HEK293 (cell line): ENCODE results near the gene LRBA.

Source experiments
- CTCF ChIA-PET: fragments of 350-600 bp; formaldehyde crosslinking; extraction: SDS; loops from one replicate; lab custom pipeline; 2021; ENCODE audit warnings: antibody characterized with exemption; lab: Yijun Ruan, JAX
- POLR2A ChIA-PET: fragments of 300-600 bp; formaldehyde crosslinking; extraction: SDS; loops from one replicate; lab custom pipeline; 2020; ENCODE audit warnings: antibody characterized with exemption, inconsistent platforms; lab: Yijun Ruan, JAX
- H3K27ac ChIP-seq: fragments of 200-500 bp; sonication (Bioruptor generic); 2 replicates; pipeline ENCODE4 v1.5.1; 2014; ENCODE audit warnings: low read depth, low read length, control low read depth, inconsistent platforms; ENCODE audit errors: extremely low read depth
- H3K36me3 ChIP-seq, 2 experiments: fragments of 200-500 bp in 1 of 2; sonication (Bioruptor generic) in 1 of 2; 1 replicate in 1 of 2; 2 replicates in 1 of 2; pipeline ENCODE4 v1.5.1; 2014 to 2017; ENCODE audit warnings: inconsistent platforms in 2 of 2, low read length in 2 of 2; ENCODE audit not compliant: control insufficient read depth in 2 of 2, insufficient read depth in 1 of 2
- H3K4me1 ChIP-seq: fragments of 200-500 bp; sonication (Bioruptor generic); 2 replicates; pipeline ENCODE4 v1.5.1; 2014; ENCODE audit warnings: mild to moderate bottlenecking, low read length, inconsistent platforms; ENCODE audit not compliant: control insufficient read depth, insufficient read depth
- H3K4me3 ChIP-seq: 2 replicates; pipeline ENCODE4 v1.5.1; 2011; ENCODE audit warnings: low read depth, mild to moderate bottlenecking, control low read depth, low read length, moderate library complexity
- H3K9me3 ChIP-seq: fragments of 200-500 bp; sonication (Bioruptor generic); 2 replicates; pipeline ENCODE4 v1.5.1; 2014; ENCODE audit warnings: low read depth, low read length, inconsistent platforms; ENCODE audit not compliant: control insufficient read depth, insufficient read depth
- BCL6B ChIP-seq: fragments of 450-650 bp; formaldehyde crosslinking; IDR thresholded peaks from 2 replicates; pipeline ENCODE4 v1.5.1; 2017; ENCODE audit warnings: missing biosample characterization, missing genetic modification characterization
- GLIS1 ChIP-seq: fragments of 450-650 bp; formaldehyde crosslinking; IDR thresholded peaks from 2 replicates; pipeline ENCODE4 v1.5.1; 2016; ENCODE audit warnings: missing biosample characterization, missing genetic modification characterization
- KLF8 ChIP-seq: fragments of 450-650 bp; formaldehyde crosslinking; IDR thresholded peaks from 2 replicates; pipeline ENCODE4 v1.5.1; 2016; ENCODE audit warnings: missing biosample characterization, missing genetic modification characterization
- REPIN1 ChIP-seq: fragments of 450-650 bp; formaldehyde crosslinking; IDR thresholded peaks from 2 replicates; pipeline ENCODE4 v1.5.1; 2017; ENCODE audit warnings: missing biosample characterization, missing genetic modification characterization, low read depth
- SALL2 ChIP-seq: fragments of 450-650 bp; formaldehyde crosslinking; IDR thresholded peaks from 2 replicates; pipeline ENCODE4 v1.5.0; 2017; ENCODE audit warnings: missing biosample characterization, mild to moderate bottlenecking, missing genetic modification characterization, borderline replicate concordance
- SETDB1 ChIP-seq: IDR thresholded peaks from one replicate; pipeline ENCODE4 v1.6.1; 2017; ENCODE audit warnings: mild to moderate bottlenecking, low read length, moderate library complexity, mixed read lengths; ENCODE audit not compliant: insufficient read length
- ZNF202 ChIP-seq: fragments of 450-650 bp; formaldehyde crosslinking; IDR thresholded peaks from 2 replicates; pipeline ENCODE4 v1.5.1; 2016; ENCODE audit warnings: missing biosample characterization, missing genetic modification characterization, borderline replicate concordance
- ZNF292 ChIP-seq: fragments of 450-650 bp; formaldehyde crosslinking; IDR thresholded peaks from 2 replicates; pipeline ENCODE4 v1.5.1; 2016; ENCODE audit warnings: low read depth, missing biosample characterization, missing genetic modification characterization, borderline replicate concordance
- ZNF350 ChIP-seq: fragments of 450-650 bp; formaldehyde crosslinking; IDR thresholded peaks from 2 replicates; pipeline ENCODE4 v1.5.0; 2017; ENCODE audit warnings: missing biosample characterization, mild to moderate bottlenecking, missing genetic modification characterization
- TF ChIP-seq, protein P1 (sequence below): fragments of 450-650 bp; formaldehyde crosslinking; IDR thresholded peaks from 2 replicates; pipeline ENCODE4 v1.5.1; 2016; ENCODE audit warnings: missing biosample characterization, missing genetic modification characterization
- TF ChIP-seq, protein P2 (sequence below): fragments of 450-650 bp; IDR thresholded peaks from 2 replicates; pipeline ENCODE4 v1.5.1; 2018; ENCODE audit warnings: missing biosample characterization, mild to moderate bottlenecking, missing genetic modification characterization
- TF ChIP-seq, protein P3 (sequence below): fragments of 450-650 bp; formaldehyde crosslinking; IDR thresholded peaks from 2 replicates; pipeline ENCODE4 v1.5.0; 2017; ENCODE audit warnings: missing biosample characterization, missing genetic modification characterization, borderline replicate concordance
- TF ChIP-seq, protein P4 (sequence below): fragments of 450-650 bp; formaldehyde crosslinking; IDR thresholded peaks from 2 replicates; pipeline ENCODE4 v1.5.1; 2016; ENCODE audit warnings: missing biosample characterization, missing genetic modification characterization
- TF ChIP-seq, protein P5 (sequence below): fragments of 450-650 bp; formaldehyde crosslinking; IDR thresholded peaks from 2 replicates; pipeline ENCODE4 v1.5.1; 2017; ENCODE audit warnings: missing biosample characterization, mild to moderate bottlenecking, missing genetic modification characterization, moderate library complexity

LRBA gene

GRCh38 chr4:150739591-150739990 lies 275.5 kb downstream of the LRBA start (continued):
- TF ChIP-seq, protein P1, sequence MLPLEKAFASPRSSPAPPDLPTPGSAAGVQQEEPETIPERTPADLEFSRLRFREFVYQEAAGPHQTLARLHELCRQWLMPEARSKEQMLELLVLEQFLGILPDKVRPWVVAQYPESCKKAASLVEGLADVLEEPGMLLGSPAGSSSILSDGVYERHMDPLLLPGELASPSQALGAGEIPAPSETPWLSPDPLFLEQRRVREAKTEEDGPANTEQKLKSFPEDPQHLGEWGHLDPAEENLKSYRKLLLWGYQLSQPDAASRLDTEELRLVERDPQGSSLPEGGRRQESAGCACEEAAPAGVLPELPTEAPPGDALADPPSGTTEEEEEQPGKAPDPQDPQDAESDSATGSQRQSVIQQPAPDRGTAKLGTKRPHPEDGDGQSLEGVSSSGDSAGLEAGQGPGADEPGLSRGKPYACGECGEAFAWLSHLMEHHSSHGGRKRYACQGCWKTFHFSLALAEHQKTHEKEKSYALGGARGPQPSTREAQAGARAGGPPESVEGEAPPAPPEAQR (tag by site-specific recombination): no peak

DNA sequence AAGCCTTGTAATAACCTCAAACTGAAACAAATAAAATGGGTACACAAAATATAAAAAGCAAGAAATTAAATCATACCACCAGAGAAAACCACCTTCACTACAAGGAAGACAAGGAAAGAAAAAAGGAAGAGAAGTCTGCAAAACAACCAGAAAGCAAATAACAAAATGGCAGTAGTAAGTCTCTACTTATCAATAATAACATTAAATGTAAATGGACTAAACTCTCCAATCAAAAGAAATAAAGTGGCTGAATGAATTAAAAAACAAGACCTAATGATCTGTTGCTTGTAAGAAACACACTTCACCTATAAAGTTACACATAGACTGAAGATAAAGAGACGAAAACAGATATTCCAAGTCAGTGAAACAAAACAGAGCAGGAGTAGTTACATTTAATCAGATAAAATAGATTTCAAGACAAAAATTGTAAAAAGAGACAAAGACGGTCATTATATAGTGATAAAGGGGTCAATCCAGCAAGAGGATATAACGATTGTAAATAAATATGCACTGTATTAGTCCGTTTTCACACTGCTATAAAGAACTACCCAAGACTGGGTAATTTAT lies 289.0 kb downstream of the LRBA start:
- ChIA-PET CTCF (no interaction called here), POLR2A (no interaction called here)
- no peaks in the 10 kb centered on the region for H3K4me1 ChIP-seq
- H3K27ac ChIP-seq: no peak overlapping the region
- no peaks in the 10 kb centered on the region for H3K9me3 ChIP-seq
- no peak overlapping the region for H3K4me3 ChIP-seq
- H3K36me3 ChIP-seq: peaks cover 0 to 3% of the 10 kb centered on the region in 2 experiments; a peak in 1 of 3 replicates
- TF ChIP-seq SETDB1: peak; percentile 52
- TF ChIP-seq, protein P2, sequence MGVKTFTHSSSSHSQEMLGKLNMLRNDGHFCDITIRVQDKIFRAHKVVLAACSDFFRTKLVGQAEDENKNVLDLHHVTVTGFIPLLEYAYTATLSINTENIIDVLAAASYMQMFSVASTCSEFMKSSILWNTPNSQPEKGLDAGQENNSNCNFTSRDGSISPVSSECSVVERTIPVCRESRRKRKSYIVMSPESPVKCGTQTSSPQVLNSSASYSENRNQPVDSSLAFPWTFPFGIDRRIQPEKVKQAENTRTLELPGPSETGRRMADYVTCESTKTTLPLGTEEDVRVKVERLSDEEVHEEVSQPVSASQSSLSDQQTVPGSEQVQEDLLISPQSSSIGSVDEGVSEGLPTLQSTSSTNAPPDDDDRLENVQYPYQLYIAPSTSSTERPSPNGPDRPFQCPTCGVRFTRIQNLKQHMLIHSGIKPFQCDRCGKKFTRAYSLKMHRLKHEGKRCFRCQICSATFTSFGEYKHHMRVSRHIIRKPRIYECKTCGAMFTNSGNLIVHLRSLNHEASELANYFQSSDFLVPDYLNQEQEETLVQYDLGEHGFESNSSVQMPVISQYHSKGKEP (tag by site-specific recombination): no peak

- POLR2A ChIA-PET: no interaction called here
- CTCF ChIA-PET: interaction anchor here (0.6 to 0.9 kb wide), 2 partner anchors 143 to 145 kb away, joined by 3 read pairs; no protein-coding TSS in a partner anchor
- no peaks in the 10 kb centered on the region for H3K36me3 ChIP-seq
- TF ChIP-seq ZNF202 (no peak), GLIS1 (tag by site-specific recombination) (peak; percentile 81)
- TF ChIP-seq, protein P3, sequence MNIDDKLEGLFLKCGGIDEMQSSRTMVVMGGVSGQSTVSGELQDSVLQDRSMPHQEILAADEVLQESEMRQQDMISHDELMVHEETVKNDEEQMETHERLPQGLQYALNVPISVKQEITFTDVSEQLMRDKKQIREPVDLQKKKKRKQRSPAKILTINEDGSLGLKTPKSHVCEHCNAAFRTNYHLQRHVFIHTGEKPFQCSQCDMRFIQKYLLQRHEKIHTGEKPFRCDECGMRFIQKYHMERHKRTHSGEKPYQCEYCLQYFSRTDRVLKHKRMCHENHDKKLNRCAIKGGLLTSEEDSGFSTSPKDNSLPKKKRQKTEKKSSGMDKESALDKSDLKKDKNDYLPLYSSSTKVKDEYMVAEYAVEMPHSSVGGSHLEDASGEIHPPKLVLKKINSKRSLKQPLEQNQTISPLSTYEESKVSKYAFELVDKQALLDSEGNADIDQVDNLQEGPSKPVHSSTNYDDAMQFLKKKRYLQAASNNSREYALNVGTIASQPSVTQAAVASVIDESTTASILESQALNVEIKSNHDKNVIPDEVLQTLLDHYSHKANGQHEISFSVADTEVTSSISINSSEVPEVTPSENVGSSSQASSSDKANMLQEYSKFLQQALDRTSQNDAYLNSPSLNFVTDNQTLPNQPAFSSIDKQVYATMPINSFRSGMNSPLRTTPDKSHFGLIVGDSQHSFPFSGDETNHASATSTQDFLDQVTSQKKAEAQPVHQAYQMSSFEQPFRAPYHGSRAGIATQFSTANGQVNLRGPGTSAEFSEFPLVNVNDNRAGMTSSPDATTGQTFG: no peak
- TF ChIP-seq, protein P4, sequence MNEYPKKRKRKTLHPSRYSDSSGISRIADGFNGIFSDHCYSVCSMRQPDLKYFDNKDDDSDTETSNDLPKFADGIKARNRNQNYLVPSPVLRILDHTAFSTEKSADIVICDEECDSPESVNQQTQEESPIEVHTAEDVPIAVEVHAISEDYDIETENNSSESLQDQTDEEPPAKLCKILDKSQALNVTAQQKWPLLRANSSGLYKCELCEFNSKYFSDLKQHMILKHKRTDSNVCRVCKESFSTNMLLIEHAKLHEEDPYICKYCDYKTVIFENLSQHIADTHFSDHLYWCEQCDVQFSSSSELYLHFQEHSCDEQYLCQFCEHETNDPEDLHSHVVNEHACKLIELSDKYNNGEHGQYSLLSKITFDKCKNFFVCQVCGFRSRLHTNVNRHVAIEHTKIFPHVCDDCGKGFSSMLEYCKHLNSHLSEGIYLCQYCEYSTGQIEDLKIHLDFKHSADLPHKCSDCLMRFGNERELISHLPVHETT (tag by site-specific recombination): no peak
- no peak overlapping the region for H3K4me3 ChIP-seq
- no peaks in the 10 kb centered on the region for H3K4me1 ChIP-seq
- no peak overlapping the region for H3K27ac ChIP-seq
- H3K9me3 ChIP-seq: no peaks in the 10 kb centered on the region
These were observed 291.2 kb downstream of the LRBA start for GRCh38 chr4:150723727-150724411.

- H3K9me3 ChIP-seq: no peaks in the 10 kb centered on the region
- no peaks in the 10 kb centered on the region for H3K4me1 ChIP-seq
- POLR2A ChIA-PET: no interaction called here
- no peak overlapping the region for H3K4me3 ChIP-seq
- H3K36me3 ChIP-seq: no peaks in the 10 kb centered on the region
- CTCF ChIA-PET: interaction anchor here (0.9 kb wide), 1 partner anchor 144 kb away, joined by 3 read pairs; no protein-coding TSS in a partner anchor
- no peak overlapping the region for H3K27ac ChIP-seq
- TF ChIP-seq REPIN1: no peak
- TF ChIP-seq BCL6B (tag by site-specific recombination): peak; percentile 80; the same call in 1 of the 2 replicates
- TF ChIP-seq, protein P5, sequence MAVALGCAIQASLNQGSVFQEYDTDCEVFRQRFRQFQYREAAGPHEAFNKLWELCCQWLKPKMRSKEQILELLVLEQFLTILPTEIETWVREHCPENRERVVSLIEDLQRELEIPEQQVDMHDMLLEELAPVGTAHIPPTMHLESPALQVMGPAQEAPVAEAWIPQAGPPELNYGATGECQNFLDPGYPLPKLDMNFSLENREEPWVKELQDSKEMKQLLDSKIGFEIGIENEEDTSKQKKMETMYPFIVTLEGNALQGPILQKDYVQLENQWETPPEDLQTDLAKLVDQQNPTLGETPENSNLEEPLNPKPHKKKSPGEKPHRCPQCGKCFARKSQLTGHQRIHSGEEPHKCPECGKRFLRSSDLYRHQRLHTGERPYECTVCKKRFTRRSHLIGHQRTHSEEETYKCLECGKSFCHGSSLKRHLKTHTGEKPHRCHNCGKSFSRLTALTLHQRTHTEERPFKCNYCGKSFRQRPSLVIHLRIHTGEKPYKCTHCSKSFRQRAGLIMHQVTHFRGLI (tag by site-specific recombination): peak; percentile 40; the same call in 1 of the 2 replicates
- TF ChIP-seq KLF8 (tag by site-specific recombination): no peak
- no peak for TF ChIP-seq ZNF292 (tag by site-specific recombination)
- TF ChIP-seq, protein P2 (tag by site-specific recombination): peak; percentile 57
- TF ChIP-seq ZNF350: no peak
- TF ChIP-seq SALL2 (tag by site-specific recombination): no peak
These were observed 292.1 kb downstream of the LRBA start for GRCh38 chr4:150722908-150723362.
